GM12892 (cell line): ENCODE results near the gene CASKIN1.

Experiments used
- POLR2A ChIP-seq: IDR thresholded peaks from 2 replicates; pipeline ENCODE4 v1.6.1; 2011; ENCODE audit warnings: low read depth, low read length, control low read depth
- POLR2AphosphoS5 ChIP-seq: IDR thresholded peaks from 2 replicates; pipeline ENCODE4 v1.6.1; 2011; ENCODE audit warnings: low read depth, low read length, control low read depth

DNA sequence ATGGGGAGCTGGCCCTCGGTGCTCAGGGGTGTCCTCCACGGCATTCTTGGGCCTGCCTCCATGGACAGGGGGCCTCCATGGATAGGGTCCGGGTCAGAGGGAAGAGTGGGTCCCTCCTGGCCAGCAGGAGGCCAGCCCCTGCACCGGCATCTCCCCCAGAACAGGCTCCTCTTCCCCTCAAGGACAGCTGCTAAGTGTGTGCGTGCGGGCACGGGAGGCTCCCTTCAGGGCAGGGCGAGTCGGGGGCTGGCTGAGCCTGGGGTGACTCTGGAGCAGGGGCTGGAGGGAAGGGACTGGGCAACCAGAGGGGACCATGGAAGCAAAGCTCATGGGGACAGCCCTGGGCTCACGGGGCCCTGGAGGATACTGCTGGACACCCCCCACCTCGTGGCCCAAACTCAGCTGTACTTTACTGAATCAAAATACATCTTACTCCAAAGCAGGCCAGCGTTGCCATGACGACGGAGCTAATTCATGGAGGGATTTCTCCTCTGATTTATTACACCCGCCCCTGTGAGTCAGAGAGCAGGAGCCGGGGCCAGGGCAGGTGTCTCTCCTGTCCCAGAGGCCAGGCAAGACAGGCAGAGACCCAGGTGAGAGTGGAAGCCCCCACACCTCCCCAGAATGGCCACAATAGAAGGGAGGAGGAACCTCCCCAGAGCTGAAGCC lies 2.1 kb downstream of the CASKIN1 start:
- TF ChIP-seq POLR2A: no peak
- TF ChIP-seq POLR2AphosphoS5: no peak
